HepG2 (cell line): ENCODE results near the gene VSNL1. TPM values are rescaled to one million over a fixed set of nuclear protein-coding genes. Genes with fewer than 3 reads are reported as not detected.

Experiments used
- ATAC-seq: fragments of 200-7000 bp; cut with Tn5 transposase; 3 replicates; pipeline ENCODE4 v1.9.1; 2020; ENCODE audit warnings: mild to moderate bottlenecking, moderate library complexity
- BruUV-seq: library from RNA; stranded (reverse); fragments of 400-500 nt; replicated peaks from 2 replicates; lab custom pipeline; 2021; lab: Mats Ljungman, UMichigan
- CTCF ChIA-PET: fragments of 300-600 bp; formaldehyde crosslinking; extraction: SDS; loops from one replicate; lab custom pipeline; 2021; ENCODE audit warnings: low total read pairs, inconsistent platforms, low intra/inter-chr PET ratio; lab: Yijun Ruan, JAX
- POLR2A ChIA-PET: fragments of 350-600 bp; sonication (Branson Sonifier 250); formaldehyde crosslinking; loops from one replicate; lab custom pipeline; 2020; ENCODE audit warnings: antibody characterized with exemption, inconsistent platforms; lab: Yijun Ruan, JAX
- DNase-seq: peaks from one replicate; pipeline ENCODE4 v3.0.0-alpha.2; 2015; ENCODE audit warnings: low spot score
- FAIRE-seq: peaks from 3 replicates; lab custom pipeline; 2011; peaks lifted over from hg19 to GRCh38; lab: Jason Lieb, UNC
- H2AFZ ChIP-seq: one replicate; pipeline ENCODE4 v1.6.1; 2011; ENCODE audit warnings: low read length, inconsistent platforms
- H3K27ac ChIP-seq: fragments of 300-600 bp; 3 replicates; pipeline ENCODE4 v1.8.0; 2011; ENCODE audit warnings: mixed run types, mild to moderate bottlenecking, mixed read lengths, low read length, inconsistent platforms; ENCODE audit not compliant: insufficient read depth; ENCODE audit errors: extremely low read length
- H3K27me3 ChIP-seq, 2 experiments: fragments of 200-600 bp in 1 of 2; 2 replicates in 1 of 2; 3 replicates in 1 of 2; pipeline versions ENCODE4 v1.6.0 to v1.8.0; 2011; ENCODE audit warnings: low read length in 2 of 2, mild to moderate bottlenecking in 2 of 2, moderate library complexity in 2 of 2, inconsistent platforms in 1 of 2; ENCODE audit not compliant: insufficient read depth in 2 of 2, control insufficient read depth in 1 of 2
- H3K36me3 ChIP-seq, 2 experiments: fragments of 200-600 bp in 1 of 2; replicated peaks in 1 of 2; 2 replicates in 1 of 2; 3 replicates in 1 of 2; pipeline versions ENCODE4 v1.5.1 to v1.8.0; 2011; ENCODE audit warnings: low read length in 2 of 2, inconsistent platforms in 1 of 2; ENCODE audit not compliant: insufficient read depth in 2 of 2, control insufficient read depth in 1 of 2
- H3K4me1 ChIP-seq: 2 replicates; pipeline ENCODE4 v1.5.1; 2012; ENCODE audit warnings: low read length, inconsistent platforms; ENCODE audit not compliant: insufficient read depth
- H3K4me2 ChIP-seq: 2 replicates; pipeline ENCODE4 v1.6.0; 2011; ENCODE audit warnings: low read depth, low read length, inconsistent platforms
- H3K4me3 ChIP-seq, 3 experiments: fragments of 200-600 bp in 1 of 3; sonication (generic), shearing (Covaris generic) in 1 of 3; replicated peaks in 1 of 3; 2 replicates each; pipeline ENCODE4 v1.5.1; 2011 to 2016; ENCODE audit warnings: low read length in 3 of 3, inconsistent platforms in 2 of 3, low read depth in 2 of 3, mild to moderate bottlenecking in 2 of 3, control low read depth in 1 of 3, mixed read lengths in 1 of 3; ENCODE audit not compliant: insufficient read depth in 1 of 3
- H3K79me2 ChIP-seq: one replicate; pipeline ENCODE4 v1.6.1; 2011; ENCODE audit warnings: low read length, inconsistent platforms; ENCODE audit not compliant: insufficient read depth
- H3K9ac ChIP-seq: 2 replicates; pipeline ENCODE4 v1.6.0; 2011; ENCODE audit warnings: mild to moderate bottlenecking, low read depth, low read length, inconsistent platforms; ENCODE audit not compliant: insufficient read depth
- H3K9me3 ChIP-seq: 2 replicates; pipeline ENCODE4 v1.5.1; 2012; ENCODE audit warnings: mild to moderate bottlenecking, low read length
- H4K20me1 ChIP-seq: 2 replicates; pipeline ENCODE4 v1.6.0; 2011; ENCODE audit warnings: inconsistent platforms, mild to moderate bottlenecking, low read length, moderate library complexity; ENCODE audit not compliant: insufficient read depth
- FOXC1 ChIP-seq: sonication (generic); formaldehyde crosslinking; IDR thresholded peaks from 2 replicates; pipeline ENCODE4 v1.8.0; 2022; ENCODE audit warnings: mild to moderate bottlenecking, missing genetic modification reagents, borderline replicate concordance
- GTF2F1 ChIP-seq: fragments of 150-350 bp; IDR thresholded peaks from 2 replicates; pipeline ENCODE4 v1.6.1; 2014; ENCODE audit warnings: low read length
- IKZF1 ChIP-seq: fragments of 450-650 bp; IDR thresholded peaks from 2 replicates; pipeline ENCODE4 v1.7.1; 2016
- KDM1A ChIP-seq: IDR thresholded peaks from 2 replicates; pipeline ENCODE4 v1.6.1; 2016; ENCODE audit warnings: missing compliant biosample characterization
- MYNN ChIP-seq: sonication (generic); formaldehyde crosslinking; IDR thresholded peaks from 2 replicates; pipeline ENCODE4 v1.4.0; 2020; ENCODE audit warnings: mild to moderate bottlenecking, low read depth, missing genetic modification reagents
- PHF20 ChIP-seq: sonication (generic); formaldehyde crosslinking; IDR thresholded peaks from 2 replicates; pipeline ENCODE4 v1.5.0; 2020; ENCODE audit warnings: mild to moderate bottlenecking, missing genetic modification reagents
- TBX3 ChIP-seq: fragments of 450-650 bp; IDR thresholded peaks from 2 replicates; pipeline ENCODE4 v1.6.1; 2017; ENCODE audit warnings: antibody characterized with exemption, mild to moderate bottlenecking, inconsistent platforms, borderline replicate concordance
- ZBTB21 ChIP-seq: sonication (generic); formaldehyde crosslinking; IDR thresholded peaks from 2 replicates; pipeline ENCODE4 v1.4.0; 2020; ENCODE audit warnings: missing genetic modification reagents
- ZNF75D ChIP-seq: sonication (generic); formaldehyde crosslinking; IDR thresholded peaks from 2 replicates; pipeline ENCODE4 v1.8.1; 2023; ENCODE audit warnings: missing genetic modification reagents, mild to moderate bottlenecking, borderline replicate concordance
- ZNF780A ChIP-seq: sonication (generic); formaldehyde crosslinking; IDR thresholded peaks from 2 replicates; pipeline ENCODE4 v1.8.0; 2022; ENCODE audit warnings: mild to moderate bottlenecking, missing genetic modification reagents, moderate library complexity
- ZNF879 ChIP-seq: sonication (generic); formaldehyde crosslinking; IDR thresholded peaks from 2 replicates; pipeline ENCODE4 v1.8.1; 2023; ENCODE audit warnings: missing genetic modification reagents
- ZNF891 ChIP-seq: sonication (generic); formaldehyde crosslinking; IDR thresholded peaks from 2 replicates; pipeline ENCODE4 v1.5.0; 2020; ENCODE audit warnings: mild to moderate bottlenecking, missing genetic modification reagents
- WGBS: methylation state at CpG from one replicate; pipeline ENCODE4 v1.1.6; 2017; ENCODE audit warnings: low lambda C conversion rate; 5-methylcytosine and 5-hydroxymethylcytosine counted together
- in situ Hi-C: cut with HindIII; loops from 2 replicates; pipeline ENCODE4 v1.10.0; 2017; ENCODE audit warnings: low pct_unique_long_range_greater_than_20kb; ENCODE audit not compliant: extremely low pct_ligation_motif_present
- intact Hi-C: fragments of 100-400 bp; cut with micrococcal nuclease; formaldehyde crosslinking; loops from one replicate; pipeline ENCODE4 v1.10.0; 2022; ENCODE audit not compliant: unreplicated experiment
- polyA plus RNA-seq, 8 experiments: library from polyadenylated mRNA; depleted of rRNA in 3 of 8; stranded (reverse) in 7 of 8; unstranded in 1 of 8; fragments of >200 nt; fragmentation: Illumina TruSeq in 4 of 8; extraction: Trizol in 4 of 8; gene quantifications; 2 replicates each; pipeline versions ENCODE4 v1.2.1 to v1.2.3, GENCODE V29; 2011 to 2016; ENCODE audit warnings: low read depth in 4 of 8, missing spikeins in 1 of 8, mixed read lengths in 1 of 8; ENCODE audit not compliant: insufficient read depth in 1 of 8
- total RNA-seq, 5 experiments: library from RNA; depleted of rRNA; stranded (reverse); fragments of >200 nt; fragmentation: Illumina TruSeq; extraction: Trizol; gene quantifications; 2 replicates each; pipeline ENCODE4 v1.2.3, GENCODE V29; 2016; ENCODE audit warnings: low read depth in 1 of 5
- TF ChIP-seq, protein P1 (sequence below): sonication (generic); formaldehyde crosslinking; IDR thresholded peaks from 2 replicates; pipeline ENCODE4 v1.8.0; 2022; ENCODE audit warnings: missing genetic modification reagents, mild to moderate bottlenecking, inconsistent platforms, borderline replicate concordance
- TF ChIP-seq, protein P2 (sequence below): sonication (generic); formaldehyde crosslinking; IDR thresholded peaks from 2 replicates; pipeline ENCODE4 v1.4.0; 2020; ENCODE audit warnings: missing genetic modification reagents
- TF ChIP-seq, protein P3 (sequence below), 2 experiments: fragments of 450-650 bp in 1 of 2; sonication (generic) in 1 of 2; formaldehyde crosslinking in 1 of 2; IDR thresholded peaks; 2 replicates each; pipeline versions ENCODE4 v1.6.1 to v1.8.0; 2016 to 2022; ENCODE audit warnings: antibody characterized with exemption in 1 of 2, mild to moderate bottlenecking in 1 of 2, missing genetic modification reagents in 1 of 2

The VSNL1 gene
- total and polyA plus RNA-seq, 2 of the 13 experiments (the other 11 are each of a cell fraction or from before 2014, with no cell fraction given) = 63.2 to 95.9 TPM

DNA sequence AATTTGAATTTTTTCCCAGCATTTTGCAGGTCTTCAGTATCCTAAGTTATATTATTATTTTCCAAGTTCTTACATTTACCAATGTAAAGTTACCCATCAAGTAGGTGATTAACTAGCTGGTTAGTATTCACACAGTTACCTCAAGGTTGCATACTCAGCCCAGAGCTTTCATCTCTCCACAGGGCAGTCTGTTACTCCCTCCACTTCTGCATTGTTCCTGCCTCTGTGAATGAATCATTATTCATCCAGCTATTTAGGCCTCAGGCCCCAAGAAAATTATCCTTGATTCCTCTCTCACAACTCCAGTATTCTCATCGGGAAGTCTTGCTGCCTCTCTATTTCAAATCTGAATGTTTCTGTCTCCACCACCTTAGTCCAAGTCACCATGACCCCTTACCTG is 121.0 kb downstream of the VSNL1 start:
- no peak overlapping the region for H2AFZ ChIP-seq
- ChIA-PET CTCF (no interaction called here), POLR2A (no interaction called here)
- no peaks in the 10 kb centered on the region for H3K4me1 ChIP-seq
- intact Hi-C loops = loop anchor here (5.0 kb wide), 1 partner anchor 69 kb away; no protein-coding TSS in a partner anchor
- no peak overlapping the region for H3K9ac ChIP-seq
- peaks cover 17 to 33% of the 10 kb centered on the region in 2 experiments for H3K36me3 ChIP-seq
- H3K9me3 ChIP-seq = no peaks in the 10 kb centered on the region
- 94% methylated on average over 1 of the region's 1 CpG for WGBS
- no TSS peak for BruUV-seq
- no peak for DNase-seq
- H3K79me2 ChIP-seq = no peaks in the 10 kb centered on the region
- no peak overlapping the region for H3K4me3 ChIP-seq
- ATAC-seq = no peak
- in situ Hi-C loops = loop anchor here (10.0 to 25.0 kb wide), 2 partner anchors 349 to 887 kb away; no protein-coding TSS in a partner anchor
- no peaks in the 10 kb centered on the region for H4K20me1 ChIP-seq
- no peak overlapping the region for H3K27ac ChIP-seq
- no peak for FAIRE-seq
- no peak overlapping the region for H3K4me2 ChIP-seq
- no peaks in the 10 kb centered on the region for H3K27me3 ChIP-seq
- TF ChIP-seq, protein P1, sequence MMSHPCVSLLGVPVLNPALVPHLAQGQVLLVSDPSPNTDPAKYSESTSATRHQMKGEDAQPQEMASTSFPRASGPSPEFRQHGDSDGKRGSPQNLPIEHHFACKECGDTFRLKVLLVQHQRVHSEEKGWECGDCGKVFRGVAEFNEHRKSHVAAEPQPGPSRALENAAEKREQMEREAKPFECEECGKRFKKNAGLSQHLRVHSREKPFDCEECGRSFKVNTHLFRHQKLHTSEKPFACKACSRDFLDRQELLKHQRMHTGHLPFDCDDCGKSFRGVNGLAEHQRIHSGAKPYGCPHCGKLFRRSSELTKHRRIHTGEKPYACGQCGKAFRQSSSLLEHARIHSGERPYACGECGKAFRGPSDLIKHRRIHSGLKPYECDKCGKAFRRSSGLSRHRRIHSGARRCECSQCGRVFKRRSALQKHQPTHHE (CRISPR knock-in tag) = no peak
- TF ChIP-seq PHF20 (CRISPR knock-in tag) = no peak
- TF ChIP-seq MYNN = no peak
- TF ChIP-seq, protein P2, sequence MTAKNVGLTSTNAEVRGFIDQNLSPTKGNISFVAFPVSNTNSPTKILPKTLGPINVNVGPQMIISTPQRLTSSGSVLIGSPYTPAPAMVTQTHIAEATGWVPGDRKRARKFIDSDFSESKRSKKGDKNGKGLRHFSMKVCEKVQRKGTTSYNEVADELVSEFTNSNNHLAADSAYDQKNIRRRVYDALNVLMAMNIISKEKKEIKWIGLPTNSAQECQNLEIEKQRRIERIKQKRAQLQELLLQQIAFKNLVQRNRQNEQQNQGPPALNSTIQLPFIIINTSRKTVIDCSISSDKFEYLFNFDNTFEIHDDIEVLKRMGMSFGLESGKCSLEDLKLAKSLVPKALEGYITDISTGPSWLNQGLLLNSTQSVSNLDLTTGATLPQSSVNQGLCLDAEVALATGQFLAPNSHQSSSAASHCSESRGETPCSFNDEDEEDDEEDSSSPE (CRISPR knock-in tag) = no peak
- TF ChIP-seq ZNF891 = no peak
- no peak for TF ChIP-seq ZBTB21 (CRISPR knock-in tag)
- TF ChIP-seq TBX3 = no peak
- TF ChIP-seq KDM1A = no peak
- TF ChIP-seq, protein P3, sequence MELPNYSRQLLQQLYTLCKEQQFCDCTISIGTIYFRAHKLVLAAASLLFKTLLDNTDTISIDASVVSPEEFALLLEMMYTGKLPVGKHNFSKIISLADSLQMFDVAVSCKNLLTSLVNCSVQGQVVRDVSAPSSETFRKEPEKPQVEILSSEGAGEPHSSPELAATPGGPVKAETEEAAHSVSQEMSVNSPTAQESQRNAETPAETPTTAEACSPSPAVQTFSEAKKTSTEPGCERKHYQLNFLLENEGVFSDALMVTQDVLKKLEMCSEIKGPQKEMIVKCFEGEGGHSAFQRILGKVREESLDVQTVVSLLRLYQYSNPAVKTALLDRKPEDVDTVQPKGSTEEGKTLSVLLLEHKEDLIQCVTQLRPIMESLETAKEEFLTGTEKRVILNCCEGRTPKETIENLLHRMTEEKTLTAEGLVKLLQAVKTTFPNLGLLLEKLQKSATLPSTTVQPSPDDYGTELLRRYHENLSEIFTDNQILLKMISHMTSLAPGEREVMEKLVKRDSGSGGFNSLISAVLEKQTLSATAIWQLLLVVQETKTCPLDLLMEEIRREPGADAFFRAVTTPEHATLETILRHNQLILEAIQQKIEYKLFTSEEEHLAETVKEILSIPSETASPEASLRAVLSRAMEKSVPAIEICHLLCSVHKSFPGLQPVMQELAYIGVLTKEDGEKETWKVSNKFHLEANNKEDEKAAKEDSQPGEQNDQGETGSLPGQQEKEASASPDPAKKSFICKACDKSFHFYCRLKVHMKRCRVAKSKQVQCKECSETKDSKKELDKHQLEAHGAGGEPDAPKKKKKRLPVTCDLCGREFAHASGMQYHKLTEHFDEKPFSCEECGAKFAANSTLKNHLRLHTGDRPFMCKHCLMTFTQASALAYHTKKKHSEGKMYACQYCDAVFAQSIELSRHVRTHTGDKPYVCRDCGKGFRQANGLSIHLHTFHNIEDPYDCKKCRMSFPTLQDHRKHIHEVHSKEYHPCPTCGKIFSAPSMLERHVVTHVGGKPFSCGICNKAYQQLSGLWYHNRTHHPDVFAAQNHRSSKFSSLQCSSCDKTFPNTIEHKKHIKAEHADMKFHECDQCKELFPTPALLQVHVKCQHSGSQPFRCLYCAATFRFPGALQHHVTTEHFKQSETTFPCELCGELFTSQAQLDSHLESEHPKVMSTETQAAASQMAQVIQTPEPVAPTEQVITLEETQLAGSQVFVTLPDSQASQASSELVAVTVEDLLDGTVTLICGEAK (IDR thresholded peaks at IDR 0.05) = no peak
- TF ChIP-seq, protein P3 (CRISPR knock-in tag; IDR thresholded peaks at IDR 0.05) = no peak
- TF ChIP-seq FOXC1 (CRISPR knock-in tag) = no peak
- TF ChIP-seq IKZF1 = no peak
- no peak for TF ChIP-seq GTF2F1
- no peak for TF ChIP-seq ZNF879 (CRISPR knock-in tag)
- no peak for TF ChIP-seq ZNF780A (CRISPR knock-in tag)
- no peak for TF ChIP-seq ZNF75D
